NCI-H2227 (cell line): ENCODE measurements around the gene PIP5K1A.
"Not testable (repeated sequence)": the region's sequence is repeated elsewhere in the genome, so short reads cannot be mapped to it uniquely, and the experiment has no call there.

ENCODE experiments used
- DNase-seq: peaks from one replicate; lab custom pipeline; 2025; ENCODE audit not compliant: unreplicated experiment; lab: John Stamatoyannopoulos, UW

The PIP5K1A gene

GRCh38 chr1:151192047-151192446, 6.3 kb upstream of the PIP5K1A start:
- no peak for DNase-seq

GRCh38 chr1:151193304-151193703, 5.0 kb upstream of the PIP5K1A start:
- DNase-seq: no peak

- no peak for DNase-seq
These were observed 4.5 kb upstream of the PIP5K1A start for GRCh38 chr1:151193856-151194255.

GRCh38 chr1:151194894-151195594, 3.3 kb upstream of the PIP5K1A start:
- not testable (repeated sequence) for DNase-seq

- DNase-seq: peak; percentile 88
These were observed 2.0 kb upstream of the PIP5K1A start for GRCh38 chr1:151196292-151196800.

GRCh38 chr1:151197863-151198253, 494 bp upstream of the PIP5K1A start:
- DNase-seq: no peak

- no peak for DNase-seq
These were observed 1.7 kb downstream of the PIP5K1A start for GRCh38 chr1:151199873-151200581.

- DNase-seq: not testable (repeated sequence)
These were observed 7.1 kb downstream of the PIP5K1A start for GRCh38 chr1:151205381-151205965.

GRCh38 chr1:151210830-151211229, 12.5 kb downstream of the PIP5K1A start:
- DNase-seq: peak; percentile 18

GRCh38 chr1:151211972-151212705, 13.8 kb downstream of the PIP5K1A start:
- DNase-seq: no peak

GRCh38 chr1:151213560-151213959, 15.2 kb downstream of the PIP5K1A start:
- no peak for DNase-seq

- no peak for DNase-seq
These were observed 23.3 kb downstream of the PIP5K1A start for GRCh38 chr1:151221616-151222015.

GRCh38 chr1:151222130-151222529, 23.8 kb downstream of the PIP5K1A start:
- no peak for DNase-seq

- DNase-seq: no peak
These were observed 36.9 kb downstream of the PIP5K1A start for GRCh38 chr1:151235235-151235634.

- no peak for DNase-seq
These were observed 39.5 kb downstream of the PIP5K1A start for GRCh38 chr1:151237678-151238466.

GRCh38 chr1:151238467-151238739, 40.1 kb downstream of the PIP5K1A start:
- DNase-seq: no peak

- no peak for DNase-seq
These were observed 44.1 kb downstream of the PIP5K1A start for GRCh38 chr1:151242442-151242841.

GRCh38 chr1:151243683-151244216, 45.4 kb downstream of the PIP5K1A start:
- DNase-seq: no peak

- DNase-seq: no peak
These were observed 48.4 kb downstream of the PIP5K1A start for GRCh38 chr1:151246786-151247185.

GRCh38 chr1:151251656-151252470, 53.5 kb downstream of the PIP5K1A start:
- peak; percentile 78 for DNase-seq
